Endodermal cell (in vitro differentiated cells): ENCODE measurements around the gene PRPF19. TPM values are rescaled to one million over a fixed set of nuclear protein-coding genes. Genes with fewer than 3 reads are reported as not detected.
A peak's percentile ranks its signal among the peaks of the same experiment; 100 is the strongest.

Source experiments
- DNase-seq: peaks from one replicate; pipeline ENCODE4 v3.0.0-alpha.2; 2017
- H3K27ac ChIP-seq: 2 replicates; pipeline ENCODE4 v1.5.1; 2013; ENCODE audit warnings: mild to moderate bottlenecking, low read depth, low read length, moderate library complexity
- H3K27me3 ChIP-seq: 2 replicates; pipeline ENCODE4 v1.6.1; 2013; ENCODE audit warnings: mild to moderate bottlenecking, low read length, moderate library complexity; ENCODE audit not compliant: insufficient read depth, control insufficient read depth, poor library complexity, severe bottlenecking
- H3K36me3 ChIP-seq: 2 replicates; pipeline ENCODE4 v1.7.0; 2013; ENCODE audit warnings: mild to moderate bottlenecking, low read length, moderate library complexity; ENCODE audit not compliant: control insufficient read depth, insufficient read depth
- H3K4me1 ChIP-seq: one replicate; pipeline ENCODE4 v1.7.0; 2013; ENCODE audit warnings: low read length; ENCODE audit not compliant: control insufficient read depth, insufficient read depth
- H3K4me3 ChIP-seq: 2 replicates; pipeline ENCODE4 v1.5.1; 2013; ENCODE audit warnings: mild to moderate bottlenecking, low read length, moderate library complexity
- H3K9ac ChIP-seq: 2 replicates; pipeline ENCODE4 v1.6.1; 2013; ENCODE audit warnings: mild to moderate bottlenecking, low read length, moderate library complexity; ENCODE audit not compliant: poor library complexity, severe bottlenecking; ENCODE audit errors: extremely low read depth
- H3K9me3 ChIP-seq: 2 replicates; pipeline ENCODE4 v1.6.1; 2013; ENCODE audit warnings: mild to moderate bottlenecking, low read length, moderate library complexity; ENCODE audit not compliant: control insufficient read depth
- H3K27ac Mint-ChIP-seq: 2 replicates; pipeline ENCODE4 v1.8.0; 2020; ENCODE audit warnings: mixed read lengths
- H3K27me3 Mint-ChIP-seq: 2 replicates; pipeline ENCODE4 v1.8.0; 2021; ENCODE audit warnings: mild to moderate bottlenecking, mixed read lengths; ENCODE audit not compliant: insufficient read depth
- H3K36me3 Mint-ChIP-seq: 2 replicates; pipeline ENCODE4 v1.8.0; 2020; ENCODE audit warnings: low read depth, mixed read lengths
- H3K4me1 Mint-ChIP-seq: 2 replicates; pipeline ENCODE4 v1.8.0; 2020; ENCODE audit warnings: mixed read lengths
- H3K4me3 Mint-ChIP-seq: 2 replicates; pipeline ENCODE4 v1.8.0; 2020; ENCODE audit warnings: mild to moderate bottlenecking, moderate library complexity, mixed read lengths
- H3K9me3 Mint-ChIP-seq: 2 replicates; pipeline ENCODE4 v1.8.0; 2020; ENCODE audit warnings: mild to moderate bottlenecking, mixed read lengths
- CTCF ChIP-seq: fragments of 200-600 bp; sonication (generic); conservative IDR thresholded peaks from 2 replicates; pipeline ENCODE4 v1.5.0; 2021; ENCODE audit warnings: antibody characterized with exemption, mild to moderate bottlenecking
- WGBS, 2 experiments: methylation state at CpG; one replicate each; pipeline versions ENCODE4 v1.1.5 to v1.1.7; 2013; ENCODE audit warnings: missing lambda C conversion rate in 2 of 2, mixed read lengths in 1 of 2; ENCODE audit not compliant: insufficient coverage in 1 of 2, insufficient read length in 1 of 2; 5-methylcytosine and 5-hydroxymethylcytosine counted together
- total RNA-seq, 2 donors: library from RNA; stranded (reverse); fragmentation: NEBNext Ultra II Directional in 1 of 2; extraction: Animal tissue kit (Norgen Biotek cat#: 25700) in 1 of 2; gene quantifications; 2 replicates in 1 of 2; 3 replicates in 1 of 2; pipeline ENCODE4 v1.2.1, GENCODE V29; 2021

PRPF19 gene
- total RNA-seq, 2 donors from 2014 or later = 106 to 109 TPM

GRCh38 chr11:60948250-60948649 is 41.9 kb upstream of the PRPF19 start:
- Mint-ChIP-seq H3K36me3 (no peaks in the 10 kb centered on the region), H3K4me3 (no peak overlapping the region), H3K27me3 (peaks cover 61% of the 10 kb centered on the region), H3K27ac (no peak overlapping the region), H3K9me3 (no peaks in the 10 kb centered on the region), H3K4me1 (no peaks in the 10 kb centered on the region)
- Histone ChIP-seq H3K4me1 (no peaks in the 10 kb centered on the region), H3K36me3 (no peaks in the 10 kb centered on the region), H3K9ac (no peak overlapping the region), H3K27ac (peak overlapping the region; percentile 78), H3K4me3 (no peak overlapping the region), H3K27me3 (peaks cover 53% of the 10 kb centered on the region), H3K9me3 (no peaks in the 10 kb centered on the region)
- DNase-seq = no peak
- WGBS, 2 experiments = 79 to 85% methylated on average over 2 to 5 of the region's 5 CpGs
- TF ChIP-seq CTCF = no peak

- 0 to 39% methylated on average over 1 to 2 of the region's 2 CpGs for WGBS, 2 experiments
- no peak overlapping the region for H3K9ac ChIP-seq
- no peak for DNase-seq
- H3K9me3 Mint-ChIP-seq = no peaks in the 10 kb centered on the region
- no peak overlapping the region for H3K4me3 Mint-ChIP-seq
- H3K9me3 ChIP-seq = no peaks in the 10 kb centered on the region
- H3K4me1 ChIP-seq = no peaks in the 10 kb centered on the region
- peaks cover 48% of the 10 kb centered on the region for H3K27me3 ChIP-seq
- H3K36me3 Mint-ChIP-seq = no peaks in the 10 kb centered on the region
- H3K4me1 Mint-ChIP-seq = no peaks in the 10 kb centered on the region
- H3K27ac Mint-ChIP-seq = no peak overlapping the region
- H3K27me3 Mint-ChIP-seq = peaks cover 57% of the 10 kb centered on the region
- H3K4me3 ChIP-seq = no peak overlapping the region
- no peaks in the 10 kb centered on the region for H3K36me3 ChIP-seq
- peak overlapping the region; percentile 78 for H3K27ac ChIP-seq
- TF ChIP-seq CTCF = no peak
Observed at GRCh38 chr11:60947700-60948099, 41.3 kb upstream of the PRPF19 start.

DNA sequence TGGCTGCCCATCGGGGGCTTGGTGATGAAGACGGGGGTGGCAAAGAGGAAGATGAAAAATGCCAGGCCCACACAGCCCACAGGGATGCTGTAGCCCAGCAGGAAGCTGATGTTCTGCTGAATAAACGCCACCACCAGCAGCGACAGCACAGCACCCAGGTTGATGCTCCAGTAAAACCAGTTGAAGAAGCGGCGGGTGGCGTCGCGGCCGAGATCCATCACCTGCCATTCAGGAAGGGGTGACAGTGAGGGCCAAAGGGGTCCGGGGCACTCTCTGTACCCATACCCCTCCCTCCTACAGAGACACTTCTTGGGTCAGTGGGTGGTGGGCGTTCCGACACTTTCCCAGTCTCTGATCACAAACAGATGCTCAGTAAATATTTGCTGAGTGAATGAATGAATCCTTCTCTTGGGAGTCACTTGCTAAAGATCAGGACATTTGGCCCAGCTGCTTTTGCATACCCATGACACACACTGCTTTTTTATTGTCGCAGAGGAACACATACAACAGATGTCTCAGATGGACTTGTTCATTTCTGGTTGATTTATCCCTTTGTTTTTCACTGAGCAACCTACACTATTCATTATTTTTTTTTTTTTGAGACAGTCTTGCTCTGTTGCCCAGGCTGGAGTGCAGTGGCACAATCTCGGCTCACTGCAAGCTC is 40.3 kb upstream of the PRPF19 start:
- no peaks in the 10 kb centered on the region for H3K36me3 Mint-ChIP-seq
- WGBS, 2 experiments = 89 to 92% methylated on average over 6 to 13 of the region's 15 CpGs
- no peak overlapping the region for H3K27ac Mint-ChIP-seq

More for the DNA sequence above, 40.3 kb upstream of the PRPF19 start:
- no peaks in the 10 kb centered on the region for H3K9me3 ChIP-seq
- DNase-seq = no peak
- no peak overlapping the region for H3K9ac ChIP-seq
- peaks cover 47% of the 10 kb centered on the region for H3K27me3 Mint-ChIP-seq
- no peak for TF ChIP-seq CTCF
- no peaks in the 10 kb centered on the region for H3K4me1 ChIP-seq
- no peaks in the 10 kb centered on the region for H3K9me3 Mint-ChIP-seq
- H3K4me3 ChIP-seq = no peak overlapping the region
- no peaks in the 10 kb centered on the region for H3K36me3 ChIP-seq
- no peak overlapping the region for H3K4me3 Mint-ChIP-seq
- no peaks in the 10 kb centered on the region for H3K4me1 Mint-ChIP-seq
- H3K27me3 ChIP-seq = peaks cover 39% of the 10 kb centered on the region
- H3K27ac ChIP-seq = no peak overlapping the region
